Stimulated activated CD4-positive, alpha-beta T cell treated with anti-CD3 and anti-CD28 coated beads, Interleukin-12 subunit alpha, Interleukin-12 subunit beta, amount 100 ng/mL, for 48 hours (primary cell): Measurements from ENCODE around the gene MAP1LC3A.

Experiments used
- DNase-seq, 3 donors: peaks; one replicate each; pipeline ENCODE4 v3.0.0-alpha.2; 2020; ENCODE audit warnings: low read depth in 2 of 3, low spot score in 1 of 3

The MAP1LC3A gene

DNA sequence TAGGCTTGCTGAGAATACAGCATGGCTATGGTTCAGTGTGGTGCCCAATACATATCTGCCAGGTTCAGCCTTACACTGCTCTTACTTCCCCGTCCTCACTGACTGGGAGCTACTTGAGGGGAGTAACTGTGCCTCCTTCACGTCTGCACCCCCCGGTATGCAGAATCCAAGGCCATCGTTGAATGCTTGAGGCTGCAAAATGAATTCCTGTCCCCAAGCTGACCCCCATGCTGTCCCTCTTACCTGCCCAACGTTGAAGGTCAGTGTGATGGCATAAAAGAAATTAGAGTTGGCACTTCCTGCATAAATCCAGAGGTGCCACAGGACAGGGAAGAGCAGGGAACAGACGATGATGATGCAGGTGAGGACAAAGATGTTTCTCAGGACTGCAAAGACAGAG, 16.3 kb downstream of the MAP1LC3A start:
- DNase-seq = no peak

GRCh38 chr20:34575271-34575670, 16.8 kb downstream of the MAP1LC3A start:
- DNase-seq = no peak

GRCh38 chr20:34575756-34576155, 17.2 kb downstream of the MAP1LC3A start:
- DNase-seq = no peak

DNA sequence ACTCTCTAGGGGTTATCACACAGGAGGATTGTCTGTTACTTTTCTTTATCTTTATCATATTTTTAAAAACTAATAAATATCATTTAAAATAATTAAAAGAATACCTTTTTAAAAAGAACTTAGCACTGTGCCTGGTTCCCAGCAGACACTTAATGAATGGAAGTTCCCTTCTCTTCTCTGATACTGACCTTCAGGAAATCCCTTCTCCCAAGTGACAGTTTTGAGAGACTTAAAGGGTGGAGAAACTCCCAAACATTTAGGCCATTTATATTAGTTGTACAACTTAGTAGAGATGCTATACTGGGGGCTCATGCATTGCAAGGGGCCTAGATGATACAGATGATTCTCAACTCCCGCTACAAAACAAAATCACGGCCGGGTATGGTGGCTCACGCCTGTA, 18.5 kb downstream of the MAP1LC3A start:
- no peak for DNase-seq

- no peak for DNase-seq
These were observed 19.5 kb downstream of the MAP1LC3A start for GRCh38 chr20:34578025-34578424.

GRCh38 chr20:34578521-34578920, 20.0 kb downstream of the MAP1LC3A start:
- DNase-seq = no peak

DNA sequence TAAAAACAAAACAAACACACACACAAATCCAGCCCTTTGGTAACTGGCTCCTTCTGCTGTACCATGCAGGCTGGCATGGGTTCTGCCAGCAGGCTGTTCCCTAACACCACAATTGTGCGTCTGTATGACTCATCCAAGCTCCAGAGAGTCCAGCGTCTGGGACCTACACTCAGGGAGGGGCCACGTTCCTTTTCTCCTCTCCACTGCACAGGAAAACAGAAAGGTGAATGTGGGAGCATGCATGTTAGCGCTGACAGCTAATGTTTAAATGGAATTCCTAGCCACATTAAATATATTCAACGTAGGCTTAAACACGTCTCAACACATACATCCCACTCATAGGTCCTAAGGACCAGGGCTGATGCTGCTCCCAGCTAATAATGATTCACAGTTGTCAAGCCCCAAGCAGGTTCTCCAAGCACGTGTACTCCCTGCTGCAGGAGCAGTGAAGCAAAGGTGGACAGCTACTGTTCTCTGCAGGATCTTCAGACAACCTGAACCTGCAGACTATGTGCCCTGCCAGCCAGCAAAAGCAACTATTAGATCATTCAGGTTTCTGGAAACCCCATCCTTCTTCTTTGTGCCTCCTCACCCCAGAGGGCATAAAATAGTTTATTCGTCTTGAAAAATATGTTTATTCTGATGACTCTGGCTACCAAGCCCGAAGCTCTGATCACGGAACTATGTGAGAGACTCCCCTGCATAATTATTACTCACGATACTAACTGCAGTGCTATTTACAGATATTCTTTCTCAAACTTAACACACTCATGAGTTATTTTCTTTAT, 20.9 kb downstream of the MAP1LC3A start:
- DNase-seq = no peak

DNA sequence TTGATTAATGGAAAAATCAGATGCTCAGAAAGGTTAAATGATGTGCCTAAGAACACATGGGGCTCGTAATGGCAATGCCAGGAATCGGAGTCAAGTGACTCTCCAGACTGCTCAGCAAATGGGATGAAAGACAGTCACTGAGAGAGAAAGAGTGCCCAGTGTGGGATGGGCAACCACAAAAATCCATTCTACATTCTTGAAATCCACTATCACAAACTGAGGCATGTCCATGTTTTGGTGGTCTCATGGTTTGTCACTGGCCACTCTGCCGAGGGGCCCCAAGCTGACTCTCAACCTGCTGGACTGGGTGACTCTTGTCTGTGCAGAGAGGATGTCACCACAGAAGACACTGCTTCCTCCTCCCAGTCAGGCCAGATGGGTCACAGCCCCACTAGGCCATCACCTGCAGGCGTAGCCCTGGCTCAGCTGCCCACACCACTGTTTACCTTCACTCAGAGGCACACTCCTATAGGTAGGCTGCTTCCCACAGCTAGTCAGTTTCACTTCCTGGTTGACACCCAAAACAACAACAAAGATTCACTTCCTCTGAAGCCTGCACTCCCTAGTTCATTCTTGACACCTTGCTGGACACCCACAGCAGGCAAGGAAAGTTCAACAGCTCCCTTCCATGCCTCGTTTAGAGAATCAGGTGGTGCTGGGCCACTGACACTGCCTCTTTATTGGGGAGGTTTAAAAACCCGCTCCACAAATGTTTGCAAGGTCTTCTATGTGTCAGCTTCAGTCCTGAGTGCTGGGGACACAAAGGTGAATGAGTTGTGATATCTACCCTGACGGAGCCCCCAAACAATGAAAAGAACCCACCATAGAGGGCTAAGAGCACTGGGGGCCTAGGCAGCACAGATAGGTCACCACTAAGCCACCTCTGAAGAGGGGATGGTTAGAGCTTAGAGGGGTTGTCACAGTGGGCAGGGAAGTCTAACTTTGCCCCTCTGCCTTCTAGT, 21.7 kb downstream of the MAP1LC3A start:
- DNase-seq = no peak

DNA sequence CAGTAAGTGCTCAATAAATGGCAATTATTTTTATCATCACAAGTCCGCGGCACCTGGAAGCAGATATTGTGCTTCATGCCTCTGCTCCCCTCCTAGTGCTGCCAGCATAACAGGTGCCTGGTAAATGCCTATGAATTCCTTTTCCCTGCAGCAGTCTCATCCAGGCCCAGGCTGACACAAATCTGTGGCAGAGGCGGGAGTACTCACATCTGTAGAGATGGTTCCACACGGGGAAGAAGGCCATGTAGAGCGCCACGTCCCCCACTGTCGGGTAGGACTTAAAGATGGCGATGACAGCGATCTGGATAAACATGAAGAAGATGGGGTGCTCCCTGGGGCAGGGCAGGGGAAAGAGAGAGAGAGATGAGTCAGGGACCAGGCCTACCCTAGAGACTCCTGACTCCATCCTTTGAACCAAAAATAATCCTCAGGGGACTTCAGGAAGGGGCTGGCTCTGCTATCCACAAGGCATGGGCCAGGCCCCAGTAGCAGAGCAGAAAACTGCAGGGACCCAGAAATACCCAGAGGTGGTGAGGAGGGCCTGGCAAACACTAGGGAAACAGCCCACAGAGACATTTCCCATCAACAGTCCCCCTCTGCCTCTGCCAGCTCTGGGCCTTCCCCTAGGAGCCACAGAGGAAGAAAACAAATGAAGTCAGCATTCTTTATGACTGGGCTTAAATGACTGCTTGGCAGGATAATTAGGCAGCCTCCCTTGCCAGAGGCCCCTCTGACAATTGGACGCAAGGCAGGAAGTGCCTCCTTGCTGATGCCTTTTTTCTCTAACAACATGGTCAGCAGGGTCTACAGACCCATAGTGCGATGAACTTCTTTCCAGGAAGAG, 23.0 kb downstream of the MAP1LC3A start:
- DNase-seq = peak; percentile 11 to 49 (median 19)

GRCh38 chr20:34582221-34582620, 23.7 kb downstream of the MAP1LC3A start:
- DNase-seq = no peak

- no peak for DNase-seq
These were observed 24.4 kb downstream of the MAP1LC3A start for GRCh38 chr20:34582911-34583310.

DNA sequence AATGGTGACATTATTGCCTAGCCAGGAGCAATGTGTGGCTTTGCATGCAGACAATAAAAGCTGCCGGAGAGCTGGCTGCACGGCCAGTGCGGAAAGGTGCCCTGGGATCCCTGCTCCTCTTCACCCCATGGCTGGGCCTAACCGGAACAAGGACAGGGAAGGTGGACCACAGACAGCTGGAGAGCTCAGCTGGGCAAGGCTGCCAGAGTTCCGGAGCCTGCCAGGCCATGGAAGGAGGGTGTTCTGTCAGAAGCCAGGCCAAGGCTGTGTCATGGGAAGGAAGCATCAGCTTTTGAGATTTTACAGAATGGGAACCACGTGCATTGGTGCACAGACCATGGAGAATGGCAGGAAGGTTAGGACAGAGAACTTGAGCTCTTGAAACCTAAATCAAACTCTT, 25.0 kb downstream of the MAP1LC3A start:
- no peak for DNase-seq

DNA sequence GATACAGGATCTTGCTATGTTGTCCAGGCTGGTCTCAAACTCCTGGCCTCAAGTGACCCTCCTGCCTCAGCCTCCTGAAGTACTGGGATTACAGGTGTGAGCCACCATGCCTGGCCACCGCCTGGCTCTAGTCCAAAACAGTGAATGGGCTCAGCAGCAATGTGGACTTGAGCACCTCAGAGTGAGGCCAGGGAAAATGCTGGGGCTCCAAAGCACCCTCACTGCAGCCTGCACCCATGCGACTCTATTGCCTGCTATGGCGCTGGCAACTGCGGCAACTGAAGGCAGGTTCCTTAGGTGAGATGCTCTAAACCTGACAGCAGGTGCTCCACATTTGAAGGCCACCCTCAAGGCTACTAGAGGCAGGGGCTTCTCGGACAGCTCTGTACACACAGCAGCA, 26.5 kb downstream of the MAP1LC3A start:
- DNase-seq = no peak

GRCh38 chr20:34586488-34587163, 28.1 kb downstream of the MAP1LC3A start:
- DNase-seq = no peak

GRCh38 chr20:34595377-34596184, 37.1 kb downstream of the MAP1LC3A start:
- no peak for DNase-seq

DNA sequence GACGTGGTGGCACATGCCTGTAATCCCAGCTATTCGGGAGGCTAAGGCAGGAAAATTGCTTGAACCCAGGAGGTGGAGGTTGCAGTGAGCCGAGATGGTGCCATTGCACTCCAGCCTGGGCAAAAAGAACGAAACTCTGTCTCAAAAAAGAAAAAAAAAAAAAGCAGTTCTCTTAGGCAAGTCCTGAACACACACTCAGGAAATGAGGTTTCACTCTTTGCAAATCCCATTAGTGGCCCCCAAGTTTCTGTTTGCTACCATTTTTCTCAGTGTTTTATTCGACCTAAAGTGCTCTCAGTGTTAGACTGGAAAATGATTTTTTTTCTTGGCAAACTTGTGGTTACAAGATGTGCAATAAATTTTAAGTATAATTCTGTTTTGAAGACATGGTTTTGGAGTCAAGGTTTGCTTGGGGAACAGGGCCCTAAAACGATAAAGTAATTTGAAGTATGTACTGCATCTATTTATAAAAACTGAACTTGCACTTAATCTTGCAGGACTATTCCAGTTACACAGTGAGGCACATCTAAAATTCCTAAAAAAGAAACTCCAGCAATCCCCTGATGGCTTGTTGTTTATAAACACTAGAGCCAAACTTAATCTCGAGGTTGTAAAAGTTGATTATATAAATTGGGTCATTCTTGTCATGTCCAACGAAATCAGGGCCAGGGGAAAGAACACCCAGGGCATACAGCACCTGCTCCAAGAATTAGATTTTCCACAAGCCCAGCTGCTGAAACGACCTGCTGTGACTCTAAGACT, 42.6 kb downstream of the MAP1LC3A start:
- no peak for DNase-seq

- DNase-seq = no peak
These were observed 46.7 kb downstream of the MAP1LC3A start for GRCh38 chr20:34604980-34605788.

- no peak for DNase-seq
These were observed 48.5 kb downstream of the MAP1LC3A start for GRCh38 chr20:34607066-34607465.
